COLO668 (cell line): Measurements from ENCODE around the gene ANKRD44.

Experiments used
- DNase-seq: peaks from one replicate; lab custom pipeline; 2025; ENCODE audit not compliant: unreplicated experiment; lab: John Stamatoyannopoulos, UW

The ANKRD44 gene

GRCh38 chr2:197185676-197186075 is 124.9 kb downstream of the ANKRD44 start:
- no peak for DNase-seq

GRCh38 chr2:197184959-197185586 is 125.5 kb downstream of the ANKRD44 start:
- DNase-seq: no peak

- DNase-seq: no peak
Observed at GRCh38 chr2:197183355-197183754, 127.2 kb downstream of the ANKRD44 start.

GRCh38 chr2:197182668-197183067 is 127.9 kb downstream of the ANKRD44 start:
- DNase-seq: no peak

- no peak for DNase-seq
Observed at GRCh38 chr2:197181491-197181890, 129.1 kb downstream of the ANKRD44 start.

- no peak for DNase-seq
Observed at GRCh38 chr2:197179744-197180498, 130.7 kb downstream of the ANKRD44 start.

GRCh38 chr2:197176522-197176921 is 134.1 kb downstream of the ANKRD44 start:
- DNase-seq: no peak

- no peak for DNase-seq
Observed at GRCh38 chr2:197174539-197175094, 136.0 kb downstream of the ANKRD44 start.

- no peak for DNase-seq
Observed at GRCh38 chr2:197171582-197171981, 139.0 kb downstream of the ANKRD44 start.

GRCh38 chr2:197170208-197170607 is 140.4 kb downstream of the ANKRD44 start:
- DNase-seq: no peak

- peak; percentile 47 for DNase-seq
Observed at GRCh38 chr2:197168705-197169104, 141.9 kb downstream of the ANKRD44 start.

GRCh38 chr2:197167608-197168314 is 142.8 kb downstream of the ANKRD44 start:
- DNase-seq: no peak

GRCh38 chr2:197165020-197165419 is 145.6 kb downstream of the ANKRD44 start:
- no peak for DNase-seq

GRCh38 chr2:197164141-197164754 is 146.3 kb downstream of the ANKRD44 start:
- DNase-seq: no peak

- no peak for DNase-seq
Observed at GRCh38 chr2:197163712-197164140, 146.9 kb downstream of the ANKRD44 start.

- DNase-seq: no peak
Observed at GRCh38 chr2:197161774-197162173, 148.8 kb downstream of the ANKRD44 start.

- no peak for DNase-seq
Observed at GRCh38 chr2:197159661-197160211, 150.8 kb downstream of the ANKRD44 start.

GRCh38 chr2:197158591-197159550 is 151.7 kb downstream of the ANKRD44 start:
- no peak for DNase-seq

- no peak for DNase-seq
Observed at GRCh38 chr2:197157879-197158537, 152.6 kb downstream of the ANKRD44 start.
